Measurements from ENCODE around the gene SYP.
A peak's percentile ranks its signal among the peaks of the same experiment; 100 is the strongest.
"Not testable (repeated sequence)": the region's sequence is repeated elsewhere in the genome, so short reads cannot be mapped to it uniquely, and the experiment has no call there.

The SYP gene

GRCh38 chrX:49188468-49189076 is 11.4 kb downstream of the SYP start:
- no peak for DNase-seq

GRCh38 chrX:49187526-49187925 is 12.5 kb downstream of the SYP start:
- DNase-seq = no peak

- no peak for DNase-seq
Measured at GRCh38 chrX:49187028-49187394, 13.0 kb downstream of the SYP start.

GRCh38 chrX:49186125-49187027 is 13.6 kb downstream of the SYP start, which contains the start of gene PRICKLE3:
PRICKLE3 (minus strand) TSS chrX:49186373; CDS start chrX:49186297, 76 bp downstream.
- DNase-seq = peak; percentile 71 to 74

- DNase-seq = peak in 1 of 2 experiments; percentile 26
Measured at GRCh38 chrX:49184294-49185281, 15.4 kb downstream of the SYP start.

- no peak for DNase-seq
Measured at GRCh38 chrX:49183701-49184281, 16.2 kb downstream of the SYP start.

- DNase-seq = no peak
Measured at GRCh38 chrX:49179358-49179757, 20.6 kb downstream of the SYP start.

- DNase-seq = no peak
Measured at GRCh38 chrX:49178537-49178936, 21.5 kb downstream of the SYP start.

GRCh38 chrX:49177873-49178480 is 22.0 kb downstream of the SYP start:
- no peak for DNase-seq

GRCh38 chrX:49177338-49177833 is 22.6 kb downstream of the SYP start:
- no peak for DNase-seq

- no peak for DNase-seq
Measured at GRCh38 chrX:49176421-49177326, 23.3 kb downstream of the SYP start.

- DNase-seq = no peak
Measured at GRCh38 chrX:49175435-49176274, 24.3 kb downstream of the SYP start.

GRCh38 chrX:49174723-49175122 is 25.3 kb downstream of the SYP start:
- DNase-seq = no peak

- not testable (repeated sequence) for DNase-seq
Measured at GRCh38 chrX:49173544-49173943, 26.4 kb downstream of the SYP start.

GRCh38 chrX:49172280-49172780 is 27.7 kb downstream of the SYP start:
- DNase-seq = peak; percentile 60 to 66

GRCh38 chrX:49171752-49172279 is 28.2 kb downstream of the SYP start, which contains the start of gene PLP2:
PLP2 (plus strand) TSS chrX:49171898; CDS start chrX:49172001, 103 bp downstream.
- DNase-seq = peak; percentile 70 to 77

GRCh38 chrX:49167740-49168108 is 32.3 kb downstream of the SYP start:
- no peak for DNase-seq

- DNase-seq = peak in 1 of 2 experiments; percentile 48
Measured at GRCh38 chrX:49166914-49167739, 32.9 kb downstream of the SYP start.

Data from stimulated activated CD4-positive, alpha-beta T cell treated with anti-CD3 and anti-CD28 coated beads, Interleukin-4, amount 100 ng/mL, for 4 hours (primary cell).